Activated naive CD8-positive, alpha-beta T cell treated with anti-CD3 and anti-CD28 coated beads for 36 hours (primary cell): Measurements from ENCODE around the gene ZBED4. TPM values are rescaled to one million over a fixed set of nuclear protein-coding genes. Genes with fewer than 3 reads are reported as not detected.

Source experiments
- DNase-seq: peaks from one replicate; pipeline ENCODE4 v3.0.0; 2021
- H3K27ac Mint-ChIP-seq: one replicate; pipeline ENCODE4 v1.8.0; 2022; ENCODE audit warnings: mild to moderate bottlenecking, moderate library complexity, mixed read lengths
- H3K27me3 Mint-ChIP-seq: one replicate; pipeline ENCODE4 v1.8.0; 2022; ENCODE audit warnings: mild to moderate bottlenecking, mixed read lengths
- H3K36me3 Mint-ChIP-seq: one replicate; pipeline ENCODE4 v1.8.0; 2021; ENCODE audit warnings: mild to moderate bottlenecking, mixed read lengths
- H3K4me1 Mint-ChIP-seq: one replicate; pipeline ENCODE4 v1.8.0; 2021; ENCODE audit warnings: mixed read lengths
- H3K4me3 Mint-ChIP-seq: one replicate; pipeline ENCODE4 v1.8.0; 2022; ENCODE audit warnings: mild to moderate bottlenecking, moderate library complexity, mixed read lengths
- H3K9me3 Mint-ChIP-seq: one replicate; pipeline ENCODE4 v1.8.0; 2022; ENCODE audit warnings: mixed read lengths
- total RNA-seq, 2 experiments: library from RNA; stranded (reverse); gene quantifications; one replicate each; pipeline ENCODE4 v1.2.3, GENCODE V29; 2021

ZBED4 gene
- total RNA-seq, 2 experiments from 2014 or later, result 20.6 to 20.7 TPM

DNA sequence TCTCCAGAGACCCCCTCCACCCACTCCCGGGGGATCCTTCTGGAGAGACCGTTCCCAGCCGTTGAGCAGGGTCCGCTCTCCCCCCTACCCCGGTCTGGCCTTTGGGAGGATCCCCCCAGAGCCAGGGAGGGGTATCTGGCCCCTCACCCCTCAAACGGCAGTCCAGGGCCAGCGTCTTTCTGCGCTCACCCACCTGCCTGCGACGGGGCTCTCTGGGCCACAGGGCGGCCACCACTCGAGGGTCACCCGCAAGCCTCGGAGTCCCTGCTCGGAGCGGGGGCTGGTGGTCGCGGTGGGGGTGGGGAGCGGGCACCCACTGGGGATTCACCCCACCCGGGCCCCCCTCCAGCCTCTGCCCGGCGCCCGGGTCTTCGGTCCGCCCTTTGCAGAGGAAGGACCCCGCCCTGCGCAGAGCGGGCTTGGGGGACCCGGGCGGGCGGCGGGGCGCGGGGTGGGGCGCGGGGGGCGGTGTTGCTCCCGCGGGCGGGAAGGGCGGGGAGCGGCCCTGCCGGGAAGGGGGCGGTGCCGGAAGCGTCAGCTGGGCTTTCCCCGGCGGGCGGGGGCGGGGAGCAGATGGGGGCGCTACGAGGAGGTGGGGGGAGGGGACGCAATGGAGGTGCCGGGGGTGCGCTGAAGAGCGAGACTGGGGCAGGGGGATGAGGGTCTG, 81.4 kb downstream of the ZBED4 start:
- H3K27me3 Mint-ChIP-seq, result no peaks in the 10 kb centered on the region
- H3K4me3 Mint-ChIP-seq, result peak overlapping the region; percentile 70
- peaks cover 1% of the 10 kb centered on the region for H3K36me3 Mint-ChIP-seq
- no peak overlapping the region for H3K27ac Mint-ChIP-seq
- peaks cover 25% of the 10 kb centered on the region for H3K4me1 Mint-ChIP-seq
- no peaks in the 10 kb centered on the region for H3K9me3 Mint-ChIP-seq
- DNase-seq, result peak; percentile 90

DNA sequence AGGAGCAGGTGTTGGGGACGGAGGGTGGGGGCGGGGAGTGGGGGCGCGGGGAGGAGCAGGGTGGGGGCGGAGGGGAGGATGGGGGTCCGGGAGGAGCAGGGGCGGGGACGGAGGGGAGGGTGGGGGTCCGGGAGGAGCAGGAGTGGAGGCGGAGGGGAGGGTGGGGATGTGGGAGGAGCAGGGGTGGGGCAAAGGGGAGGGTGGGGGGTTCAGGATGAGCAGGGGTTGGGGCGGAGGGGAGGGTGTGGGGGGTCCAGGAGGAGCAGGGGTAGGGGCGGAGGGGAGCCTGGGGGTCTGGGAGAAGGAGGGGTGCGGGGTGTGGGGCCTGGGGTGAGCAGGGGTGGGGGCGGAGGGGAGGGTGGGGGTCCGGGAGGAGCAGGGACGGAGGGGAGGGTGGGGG, 81.9 kb downstream of the ZBED4 start:
- Mint-ChIP-seq H3K9me3 (no peaks in the 10 kb centered on the region), H3K27ac (peak overlapping the region; percentile 58), H3K4me1 (peaks cover 24% of the 10 kb centered on the region), H3K27me3 (no peaks in the 10 kb centered on the region), H3K4me3 (peak overlapping the region; percentile 51), H3K36me3 (peaks cover 1% of the 10 kb centered on the region)
- no peak for DNase-seq

DNA sequence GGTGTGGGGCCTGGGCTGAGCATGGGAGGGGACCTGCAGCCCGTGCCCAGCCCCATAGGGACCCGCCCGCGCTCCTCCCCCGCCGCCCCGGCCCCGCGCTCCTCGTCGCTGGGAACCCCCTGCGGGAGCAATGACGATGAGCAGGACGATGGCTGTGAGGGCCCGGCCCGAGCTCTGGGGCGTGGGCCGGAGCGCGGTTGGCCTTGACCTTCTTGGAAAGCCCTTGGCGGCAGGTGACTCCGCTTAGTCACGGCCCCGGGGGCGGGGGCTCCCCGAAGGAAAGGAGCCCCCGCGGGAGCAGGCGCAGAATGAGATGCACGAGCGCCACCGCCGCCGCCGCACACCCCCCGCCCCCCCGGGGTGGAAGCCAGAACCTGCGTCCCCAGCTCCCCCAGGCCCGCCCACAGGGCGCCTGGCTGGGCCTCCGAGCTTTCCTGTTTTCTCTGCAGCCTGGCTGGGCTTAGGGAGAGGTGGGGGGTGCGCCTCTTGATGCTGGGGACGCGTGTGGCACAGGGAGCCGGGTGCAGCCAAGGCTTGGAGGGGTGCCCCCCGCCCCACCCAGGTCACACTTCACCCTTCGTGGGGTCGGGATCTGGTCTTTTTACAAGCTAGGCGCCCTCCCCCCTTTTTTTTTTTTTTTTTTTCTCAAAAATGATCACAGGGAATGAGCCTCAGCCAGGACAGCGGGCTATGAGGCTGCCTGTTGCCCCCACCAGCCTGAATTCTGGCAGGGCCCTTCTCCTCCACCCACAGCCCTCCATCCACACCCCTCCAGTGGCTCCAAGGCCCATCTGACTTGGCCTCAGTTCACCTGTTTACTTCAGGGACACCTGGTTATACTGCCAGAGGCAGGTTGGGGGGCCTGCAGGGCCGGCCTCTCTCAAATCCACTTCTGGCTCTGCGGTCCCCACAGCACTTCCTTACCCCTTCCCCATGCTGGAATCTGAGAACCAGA, 82.7 kb downstream of the ZBED4 start:
- DNase-seq, result peak; percentile 99
- H3K27ac Mint-ChIP-seq, result peak overlapping the region; percentile 85
- peak overlapping the region; percentile 63 for H3K4me3 Mint-ChIP-seq
- H3K27me3 Mint-ChIP-seq, result no peaks in the 10 kb centered on the region
- peaks cover 21% of the 10 kb centered on the region for H3K4me1 Mint-ChIP-seq
- H3K36me3 Mint-ChIP-seq, result peaks cover 4% of the 10 kb centered on the region
- H3K9me3 Mint-ChIP-seq, result peaks cover 3% of the 10 kb centered on the region

DNA sequence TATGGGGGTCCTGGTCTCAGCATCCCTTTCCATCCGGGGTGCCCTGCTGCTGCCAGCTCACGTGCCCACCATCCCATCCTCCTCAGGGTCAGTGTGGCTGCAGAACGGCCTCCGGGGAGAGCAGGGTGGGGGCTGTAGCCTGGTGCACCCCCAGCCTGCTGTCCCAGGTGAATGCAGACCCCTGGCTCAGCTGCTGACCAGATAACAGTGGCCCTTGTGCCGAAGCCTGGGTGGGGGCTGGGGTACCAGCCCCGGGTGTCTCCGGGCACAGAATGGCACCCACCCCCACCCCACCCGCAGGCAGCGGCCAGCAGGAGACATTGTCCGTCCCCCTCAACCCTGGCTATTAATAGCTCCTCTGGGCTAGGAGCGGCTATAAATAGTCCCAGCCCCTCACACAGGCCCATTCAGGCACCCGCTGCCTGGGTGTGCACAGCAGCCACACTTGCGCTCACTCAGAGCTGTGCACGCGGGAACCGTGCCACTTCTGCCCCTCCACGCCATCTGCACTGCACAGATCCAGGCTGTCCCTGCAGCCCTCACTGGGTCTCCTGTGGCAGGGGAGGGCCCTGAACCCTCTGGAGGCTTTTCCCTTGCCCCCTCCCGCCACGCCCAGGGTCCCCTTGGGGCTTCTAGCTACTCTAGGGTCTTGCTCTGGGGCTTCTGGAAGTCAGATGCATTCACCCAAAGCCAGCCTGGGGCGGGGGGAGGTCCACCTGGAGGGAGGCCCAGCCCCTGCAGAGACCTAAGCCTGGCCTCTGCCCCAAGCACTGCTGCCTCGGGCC, 83.5 kb downstream of the ZBED4 start:
- H3K27me3 Mint-ChIP-seq, result no peaks in the 10 kb centered on the region
- peak overlapping the region; percentile 85 for H3K27ac Mint-ChIP-seq
- peaks cover 4% of the 10 kb centered on the region for H3K36me3 Mint-ChIP-seq
- H3K9me3 Mint-ChIP-seq, result peaks cover 3% of the 10 kb centered on the region
- no peak for DNase-seq
- H3K4me1 Mint-ChIP-seq, result peaks cover 17% of the 10 kb centered on the region
- H3K4me3 Mint-ChIP-seq, result peak overlapping the region; percentile 63

DNA sequence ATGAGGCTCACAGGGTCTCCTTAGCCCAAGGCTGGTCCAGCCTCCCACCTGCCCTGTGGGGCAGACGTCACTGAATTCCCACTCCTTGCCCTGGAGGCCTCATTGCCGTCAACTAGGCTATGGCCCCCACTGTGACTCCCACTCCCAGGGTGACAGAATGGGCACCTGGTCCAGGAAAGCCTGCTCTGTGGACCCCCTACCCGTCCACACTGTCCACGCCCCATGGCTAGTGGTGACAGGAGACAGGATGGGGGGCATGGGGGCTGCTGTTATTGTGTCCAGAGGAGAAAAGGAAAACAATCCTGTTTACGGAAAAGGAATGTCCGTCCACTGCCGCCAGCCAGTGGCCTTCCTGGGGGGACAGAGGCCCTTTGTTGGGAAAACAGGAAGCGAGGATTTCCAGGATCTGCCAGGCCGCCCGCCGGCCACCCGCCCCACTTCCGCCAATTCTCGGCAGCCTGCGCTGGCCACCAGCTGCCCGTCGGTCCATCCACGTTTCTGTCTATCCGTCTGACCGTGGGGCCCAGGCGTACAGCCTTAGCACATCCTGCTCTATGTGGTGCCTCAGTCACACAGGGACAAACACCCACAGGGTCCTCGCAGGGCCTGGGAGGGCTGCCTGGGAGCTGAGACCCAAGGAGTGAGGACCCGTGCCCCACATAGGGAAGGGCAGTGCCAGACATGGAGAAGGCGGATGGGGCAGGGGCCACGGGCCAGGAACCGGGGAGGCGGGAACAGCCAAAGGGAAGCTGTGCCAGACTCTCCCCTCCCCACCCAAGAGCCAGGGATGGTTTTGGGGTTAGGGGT, 84.3 kb downstream of the ZBED4 start:
- H3K9me3 Mint-ChIP-seq, result peaks cover 3% of the 10 kb centered on the region
- H3K27ac Mint-ChIP-seq, result no peak overlapping the region

DNA sequence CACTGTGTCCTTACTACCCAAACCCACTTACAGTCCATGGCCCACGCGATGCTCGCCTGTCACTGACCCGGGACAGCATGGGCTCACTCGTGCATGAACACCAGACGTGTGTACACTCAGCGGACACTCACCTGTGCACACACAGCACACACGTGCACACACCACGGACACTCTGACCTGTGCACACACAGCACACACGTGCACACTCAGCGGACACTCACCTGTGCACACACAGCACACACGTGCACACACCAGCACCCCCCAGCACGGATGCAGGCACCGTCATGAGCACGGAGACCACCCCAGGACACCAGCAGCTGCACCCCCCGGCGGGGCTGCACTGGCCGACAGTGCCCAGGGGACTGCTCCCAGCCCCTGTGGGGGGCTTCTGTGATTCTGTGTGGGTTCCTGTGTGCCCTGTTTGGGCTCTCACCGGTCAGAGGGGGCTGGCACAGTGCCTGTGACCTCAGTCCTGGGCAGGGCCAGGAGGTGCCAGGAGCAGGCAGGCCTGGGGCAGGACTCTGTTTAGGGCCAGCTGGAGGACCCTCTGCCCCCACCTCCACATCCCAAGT, 85.0 kb downstream of the ZBED4 start:
- Mint-ChIP-seq H3K4me1 (peaks cover 8% of the 10 kb centered on the region), H3K9me3 (peaks cover 3% of the 10 kb centered on the region), H3K36me3 (peaks cover 3% of the 10 kb centered on the region), H3K27ac (no peak overlapping the region), H3K4me3 (no peak overlapping the region), H3K27me3 (no peaks in the 10 kb centered on the region)
- no peak for DNase-seq

More for the DNA sequence above, 84.3 kb downstream of the ZBED4 start:
- H3K27me3 Mint-ChIP-seq, result no peaks in the 10 kb centered on the region
- peaks cover 4% of the 10 kb centered on the region for H3K36me3 Mint-ChIP-seq
- peaks cover 14% of the 10 kb centered on the region for H3K4me1 Mint-ChIP-seq
- no peak for DNase-seq
- no peak overlapping the region for H3K4me3 Mint-ChIP-seq

Other genes with a start within 250 kb of the ZBED4 start
- gene BRD1, start 26.0 kb upstream of the ZBED4 start, total RNA-seq, result 10 to 100 TPM; 22.7 to 23.2 TPM
- 10 to 100 TPM; 14.5 to 15.2 TPM for gene ALG12, start 64.6 kb downstream of the ZBED4 start, total RNA-seq
- 10 to 100 TPM; 32.6 to 34.8 TPM for gene CRELD2, start 64.8 kb downstream of the ZBED4 start, total RNA-seq
- gene PIM3, start 106.9 kb downstream of the ZBED4 start, total RNA-seq, result 100 to 1,000 TPM; 134 to 137 TPM
- not detected for gene IL17REL, start 158.9 kb downstream of the ZBED4 start, total RNA-seq
- gene TTLL8, start 204.5 kb downstream of the ZBED4 start, total RNA-seq, result not detected
- gene MLC1, start 231.6 kb downstream of the ZBED4 start, total RNA-seq, result 1 to 10 TPM; 1.5 to 2.1 TPM
- gene MOV10L1, start 236.2 kb downstream of the ZBED4 start, total RNA-seq, result under 1 TPM; 0.14 to 0.23 TPM